Nephron progenitor cell (in vitro differentiated cells): Measurements from ENCODE around the gene ZFHX3.

Source experiments
- DNase-seq: peaks from one replicate; pipeline ENCODE4 v3.0.0; 2021
- H3K27ac Mint-ChIP-seq: 2 replicates; pipeline ENCODE4 v1.8.0; 2021; ENCODE audit warnings: mild to moderate bottlenecking, moderate library complexity, mixed read lengths
- H3K27me3 Mint-ChIP-seq: 2 replicates; pipeline ENCODE4 v1.8.0; 2021; ENCODE audit warnings: mild to moderate bottlenecking, low read depth, mixed read lengths; ENCODE audit not compliant: poor library complexity
- H3K36me3 Mint-ChIP-seq: 2 replicates; pipeline ENCODE4 v1.8.0; 2021; ENCODE audit warnings: low read depth, mixed read lengths
- H3K4me1 Mint-ChIP-seq: 2 replicates; pipeline ENCODE4 v1.8.0; 2021; ENCODE audit warnings: mixed read lengths
- H3K4me3 Mint-ChIP-seq: 2 replicates; pipeline ENCODE4 v1.8.0; 2021; ENCODE audit warnings: mild to moderate bottlenecking, moderate library complexity, mixed read lengths
- H3K9me3 Mint-ChIP-seq: 2 replicates; pipeline ENCODE4 v1.8.0; 2021; ENCODE audit warnings: mild to moderate bottlenecking, moderate library complexity, mixed read lengths
- TF ChIP-seq, protein P1 (sequence below): fragments of 200-600 bp; sonication (generic); IDR thresholded peaks from 2 replicates; pipeline ENCODE4 v1.5.0; 2021; ENCODE audit warnings: antibody characterized with exemption

ZFHX3 gene

GRCh38 chr16:72901000-72901627 is 146.8 kb downstream of the ZFHX3 start:
- no peak for DNase-seq
- Mint-ChIP-seq H3K27ac (no peak overlapping the region), H3K36me3 (peaks cover 38% of the 10 kb centered on the region), H3K4me1 (peaks cover 81% of the 10 kb centered on the region), H3K9me3 (no peaks in the 10 kb centered on the region), H3K27me3 (peaks cover 5% of the 10 kb centered on the region), H3K4me3 (no peak overlapping the region)
- TF ChIP-seq, protein P1, sequence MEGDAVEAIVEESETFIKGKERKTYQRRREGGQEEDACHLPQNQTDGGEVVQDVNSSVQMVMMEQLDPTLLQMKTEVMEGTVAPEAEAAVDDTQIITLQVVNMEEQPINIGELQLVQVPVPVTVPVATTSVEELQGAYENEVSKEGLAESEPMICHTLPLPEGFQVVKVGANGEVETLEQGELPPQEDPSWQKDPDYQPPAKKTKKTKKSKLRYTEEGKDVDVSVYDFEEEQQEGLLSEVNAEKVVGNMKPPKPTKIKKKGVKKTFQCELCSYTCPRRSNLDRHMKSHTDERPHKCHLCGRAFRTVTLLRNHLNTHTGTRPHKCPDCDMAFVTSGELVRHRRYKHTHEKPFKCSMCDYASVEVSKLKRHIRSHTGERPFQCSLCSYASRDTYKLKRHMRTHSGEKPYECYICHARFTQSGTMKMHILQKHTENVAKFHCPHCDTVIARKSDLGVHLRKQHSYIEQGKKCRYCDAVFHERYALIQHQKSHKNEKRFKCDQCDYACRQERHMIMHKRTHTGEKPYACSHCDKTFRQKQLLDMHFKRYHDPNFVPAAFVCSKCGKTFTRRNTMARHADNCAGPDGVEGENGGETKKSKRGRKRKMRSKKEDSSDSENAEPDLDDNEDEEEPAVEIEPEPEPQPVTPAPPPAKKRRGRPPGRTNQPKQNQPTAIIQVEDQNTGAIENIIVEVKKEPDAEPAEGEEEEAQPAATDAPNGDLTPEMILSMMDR = no peak

DNA sequence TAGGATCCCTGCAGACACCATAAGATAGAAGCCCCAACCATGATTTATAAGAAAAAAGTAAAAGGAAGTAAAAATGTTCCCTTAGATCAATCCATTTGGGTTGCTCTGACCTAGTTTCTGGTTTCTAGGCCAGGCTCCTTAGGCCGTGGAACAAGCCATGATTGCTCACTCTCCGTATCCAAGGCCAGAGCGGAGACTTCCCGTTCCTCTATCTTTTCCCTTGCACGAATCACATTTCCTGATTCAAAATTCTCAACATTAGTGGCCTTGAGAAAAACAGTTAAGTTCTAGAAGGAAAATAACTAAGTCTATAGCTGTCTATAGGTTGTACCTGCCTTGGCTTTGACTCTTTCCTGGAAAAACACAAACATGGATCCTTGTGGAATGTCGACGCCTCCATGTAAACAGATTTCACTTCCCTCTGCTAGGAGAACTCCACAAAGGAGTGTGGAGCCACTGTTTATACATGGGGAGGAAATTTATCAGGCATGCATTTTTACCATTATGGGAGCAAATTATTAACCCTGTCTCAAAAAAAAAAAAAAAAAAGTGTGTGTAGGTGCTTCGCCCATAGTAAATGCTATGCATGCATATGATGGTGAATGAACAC is 149.6 kb downstream of the ZFHX3 start:
- Mint-ChIP-seq H3K4me3 (no peak overlapping the region), H3K27me3 (peaks cover 5% of the 10 kb centered on the region), H3K9me3 (no peaks in the 10 kb centered on the region), H3K27ac (no peak overlapping the region), H3K36me3 (peaks cover 30% of the 10 kb centered on the region), H3K4me1 (peaks cover 86% of the 10 kb centered on the region)
- no peak for DNase-seq
- TF ChIP-seq, protein P1 = no peak

GRCh38 chr16:72897707-72898106 is 150.2 kb downstream of the ZFHX3 start:
- H3K36me3 Mint-ChIP-seq = peaks cover 30% of the 10 kb centered on the region
- TF ChIP-seq, protein P1 = no peak
- H3K4me1 Mint-ChIP-seq = peaks cover 86% of the 10 kb centered on the region
- H3K27ac Mint-ChIP-seq = no peak overlapping the region
- H3K4me3 Mint-ChIP-seq = no peak overlapping the region
- no peak for DNase-seq
- H3K27me3 Mint-ChIP-seq = peaks cover 5% of the 10 kb centered on the region
- H3K9me3 Mint-ChIP-seq = no peaks in the 10 kb centered on the region

GRCh38 chr16:72896485-72897118 is 151.3 kb downstream of the ZFHX3 start:
- Mint-ChIP-seq H3K27me3 (peaks cover 7% of the 10 kb centered on the region), H3K27ac (no peak overlapping the region), H3K4me3 (no peak overlapping the region), H3K9me3 (no peaks in the 10 kb centered on the region), H3K36me3 (peaks cover 28% of the 10 kb centered on the region), H3K4me1 (peaks cover 81% of the 10 kb centered on the region)
- DNase-seq = no peak
- TF ChIP-seq, protein P1 = no peak

DNA sequence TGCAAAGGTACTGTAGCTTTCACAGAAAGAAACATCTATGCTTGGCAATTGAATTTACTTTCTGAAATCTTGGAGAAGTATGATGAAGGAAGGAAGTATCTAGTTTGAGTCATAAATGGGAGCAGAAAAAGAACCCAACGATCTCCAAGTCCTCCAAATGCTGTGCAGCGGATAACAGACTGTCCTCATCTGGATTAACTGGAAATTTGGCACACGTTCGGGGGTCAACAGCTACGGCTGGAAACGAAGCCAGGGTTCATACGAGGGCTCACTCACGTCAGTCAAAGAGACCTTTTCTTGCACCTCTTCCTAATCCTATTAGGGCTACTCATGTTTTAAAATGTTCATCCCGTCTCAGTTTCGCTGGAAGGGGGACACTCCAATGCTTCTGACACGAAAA is 152.0 kb downstream of the ZFHX3 start:
- H3K4me1 Mint-ChIP-seq = peaks cover 75% of the 10 kb centered on the region
- H3K27me3 Mint-ChIP-seq = peaks cover 8% of the 10 kb centered on the region
- DNase-seq = no peak
- TF ChIP-seq, protein P1 = no peak
- no peak overlapping the region for H3K27ac Mint-ChIP-seq
- H3K36me3 Mint-ChIP-seq = peaks cover 32% of the 10 kb centered on the region
- no peak overlapping the region for H3K4me3 Mint-ChIP-seq
- H3K9me3 Mint-ChIP-seq = no peaks in the 10 kb centered on the region
